ENCODE results near the gene ACD.

GRCh38 chr16:67673712-67674580 is 13.9 kb upstream of the ACD start:
- no peak for TF ChIP-seq POLR2A (IDR thresholded peaks at IDR 0.05; ENCODE audit: low read length)
- TF ChIP-seq GATA1 (IDR thresholded peaks at IDR 0.05; ENCODE audit: low read depth, low read length) = no peak

Measured in erythroblast (primary cell).